GM19452 (cell line): ENCODE data around the gene SLC6A1.

ENCODE experiments used
- ATAC-seq: cut with Tn5 transposase; IDR thresholded peaks from one replicate; pipeline ENCODE4 v1.9.1; 2021; ENCODE audit not compliant: unreplicated experiment

SLC6A1 gene

DNA sequence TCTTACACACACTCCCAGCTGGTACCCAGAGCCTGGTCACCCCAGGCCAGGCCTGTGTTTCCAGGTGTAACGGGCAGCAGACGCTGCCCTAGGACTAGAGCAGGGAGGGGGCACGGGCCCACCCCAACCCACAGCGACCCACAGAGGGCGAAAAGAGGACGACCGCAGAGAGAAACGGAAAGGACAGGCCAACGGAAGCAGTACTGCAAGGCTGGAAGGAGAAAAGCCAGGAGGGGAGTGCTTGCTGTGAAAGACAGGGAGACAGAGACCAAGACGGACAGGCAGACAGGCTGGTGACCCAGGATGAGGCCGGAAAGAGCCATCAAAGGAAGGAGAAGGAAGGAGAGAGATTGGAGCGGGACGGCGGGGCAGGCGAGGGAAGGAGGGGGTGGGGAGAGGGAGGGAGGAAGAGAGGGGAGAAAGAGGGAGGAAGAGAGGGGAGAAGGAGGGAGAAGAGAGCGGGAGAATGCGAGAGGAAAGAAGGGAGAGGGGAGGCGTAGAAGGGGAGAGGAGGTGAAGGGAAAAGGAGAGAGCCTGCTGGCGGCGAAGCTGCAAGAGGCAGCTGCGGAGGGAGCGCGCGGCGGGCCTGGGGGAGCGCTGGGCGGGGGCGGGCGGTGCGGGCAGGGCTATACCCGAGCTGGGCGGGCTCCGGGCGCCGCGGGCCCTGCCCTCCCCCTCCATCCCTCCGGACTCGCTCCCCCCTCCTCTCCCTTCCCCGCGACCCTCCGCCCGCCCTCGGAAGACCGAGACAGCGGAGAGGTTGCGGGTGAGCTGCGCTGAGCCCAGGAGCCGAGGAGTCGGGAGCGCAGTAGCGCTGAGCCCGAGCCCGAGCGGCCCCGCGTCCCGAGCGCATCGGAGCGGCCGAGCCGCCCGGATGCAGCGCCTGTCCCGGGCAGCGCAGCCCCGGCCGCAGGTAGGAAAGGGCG is at the start of gene SLC6A1:
TSS of gene SLC6A1 (plus strand) at position 732 of the 926 bp plus-strand sequence. CDS start 24,464 bp downstream, outside the sequence.
- ATAC-seq: no peak

- ATAC-seq: no peak
These were observed 47.7 kb upstream of the SLC6A1 start for GRCh38 chr3:10944866-10945265.

GRCh38 chr3:10945683-10946287 is 46.8 kb upstream of the SLC6A1 start:
- no peak for ATAC-seq

GRCh38 chr3:10946526-10946925 is 46.0 kb upstream of the SLC6A1 start:
- no peak for ATAC-seq

- no peak for ATAC-seq
These were observed 44.2 kb upstream of the SLC6A1 start for GRCh38 chr3:10948326-10948725.

DNA sequence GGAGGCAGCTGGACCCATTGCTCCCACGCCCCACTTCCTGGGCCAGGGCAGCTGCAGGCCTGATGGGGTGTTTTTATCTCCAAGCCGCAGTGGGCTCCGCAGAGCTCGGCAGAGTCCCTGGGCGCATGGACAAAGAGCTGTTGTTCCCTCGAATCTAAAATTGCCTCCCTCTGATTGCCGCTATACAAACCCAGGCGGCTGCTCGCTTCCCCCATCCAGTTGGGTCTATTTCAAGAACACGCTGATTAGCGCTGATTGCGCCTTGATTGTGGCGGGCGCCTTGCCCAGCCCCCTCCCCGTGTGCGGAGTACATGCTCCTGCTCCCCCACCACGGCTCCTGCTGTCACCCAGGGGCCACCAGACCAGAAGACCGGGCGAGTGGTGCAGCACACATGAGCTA is 43.4 kb upstream of the SLC6A1 start:
- no peak for ATAC-seq

DNA sequence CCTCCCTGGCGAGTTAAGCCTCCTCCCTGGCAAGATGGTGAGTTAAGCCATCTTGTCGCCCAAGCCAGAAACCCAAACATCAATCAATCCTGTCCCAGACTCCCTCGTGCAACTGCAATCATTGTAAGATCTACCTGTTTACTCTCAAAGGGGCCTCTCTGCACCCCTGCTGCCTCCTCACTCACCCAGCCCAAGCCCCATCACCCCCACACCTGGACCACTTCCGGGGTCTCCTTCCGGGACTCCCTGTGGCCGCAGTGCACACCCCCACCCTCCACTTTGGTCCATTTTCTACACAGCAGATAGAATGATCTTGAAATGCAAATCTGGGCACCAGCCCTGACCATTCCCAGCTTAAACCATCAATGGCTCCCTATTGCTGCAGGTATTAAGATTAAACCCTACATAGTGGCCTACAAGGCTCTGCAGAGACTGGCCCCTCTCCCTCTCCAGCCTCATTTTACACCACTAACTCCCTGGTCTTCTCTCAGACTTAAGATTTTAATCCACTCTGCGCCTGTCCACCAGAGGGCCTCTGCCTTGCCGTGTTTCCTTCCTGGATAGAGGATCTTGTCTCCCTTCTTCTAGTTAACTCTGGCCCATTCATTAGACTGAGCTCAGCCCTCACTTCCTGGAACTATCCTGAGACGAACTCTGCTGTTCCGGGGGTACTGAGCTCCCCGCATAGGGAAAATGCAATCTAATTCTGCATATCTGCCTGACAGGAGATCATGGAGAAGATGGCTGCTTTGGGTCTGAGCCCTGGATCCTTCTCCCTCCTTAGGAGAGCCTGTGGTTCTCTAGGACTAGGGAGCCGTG is 41.9 kb upstream of the SLC6A1 start:
- no peak for ATAC-seq

GRCh38 chr3:10951295-10951926 is 41.1 kb upstream of the SLC6A1 start:
- ATAC-seq: no peak

- no peak for ATAC-seq
These were observed 40.0 kb upstream of the SLC6A1 start for GRCh38 chr3:10952525-10952924.

DNA sequence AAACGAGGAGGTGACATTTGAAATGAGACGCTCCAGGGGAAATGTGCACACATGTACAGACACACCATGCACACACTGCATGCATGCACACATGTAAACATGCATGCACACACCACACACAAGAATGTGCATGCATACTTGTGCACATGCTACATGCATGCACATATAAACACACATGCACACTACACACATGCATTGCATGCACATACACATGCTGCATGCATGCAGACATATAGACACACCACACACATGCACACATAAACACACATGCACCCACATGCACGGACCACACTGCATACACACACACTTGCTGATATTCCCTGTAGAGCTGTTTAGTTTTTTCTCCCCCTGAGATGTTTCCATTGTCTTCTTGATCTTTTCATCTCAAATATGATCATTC is 37.8 kb upstream of the SLC6A1 start:
- ATAC-seq: no peak

DNA sequence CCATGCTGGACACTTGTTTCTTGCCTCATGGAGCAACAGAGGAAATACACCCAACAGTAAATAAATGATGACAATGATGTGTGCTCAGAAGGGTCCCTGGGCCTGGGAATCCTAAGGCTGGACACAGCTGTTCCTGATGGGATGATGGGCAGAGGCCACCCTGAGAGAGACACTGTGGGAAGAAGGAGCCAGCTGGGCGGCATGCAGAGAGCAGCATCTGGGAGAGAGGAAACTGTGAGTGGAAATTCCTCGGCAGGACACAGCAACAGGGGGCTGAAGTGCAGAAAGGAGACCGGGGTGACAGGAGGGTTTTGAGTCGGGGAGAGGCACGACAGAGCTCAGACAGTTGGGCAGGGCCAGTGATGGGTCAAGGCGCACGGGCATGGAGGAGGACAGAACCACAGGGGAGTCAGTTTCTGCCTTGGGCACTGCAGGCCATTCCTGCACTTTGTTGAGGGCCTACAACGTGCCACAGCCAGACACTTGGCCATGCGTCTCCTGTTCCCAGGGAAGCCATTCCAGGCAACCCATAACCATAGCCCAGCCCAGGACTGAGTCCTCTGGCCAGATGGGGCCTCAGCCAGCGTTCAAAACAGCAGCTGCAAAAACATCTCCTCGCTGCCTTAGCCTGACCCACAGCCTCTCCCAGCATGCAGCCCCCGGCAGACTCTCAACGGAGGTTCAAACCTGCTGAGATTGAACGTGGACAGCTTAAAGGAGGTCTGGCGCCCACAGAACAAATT is 36.7 kb upstream of the SLC6A1 start:
- ATAC-seq: no peak

GRCh38 chr3:10956531-10956930 is 36.0 kb upstream of the SLC6A1 start:
- no peak for ATAC-seq

DNA sequence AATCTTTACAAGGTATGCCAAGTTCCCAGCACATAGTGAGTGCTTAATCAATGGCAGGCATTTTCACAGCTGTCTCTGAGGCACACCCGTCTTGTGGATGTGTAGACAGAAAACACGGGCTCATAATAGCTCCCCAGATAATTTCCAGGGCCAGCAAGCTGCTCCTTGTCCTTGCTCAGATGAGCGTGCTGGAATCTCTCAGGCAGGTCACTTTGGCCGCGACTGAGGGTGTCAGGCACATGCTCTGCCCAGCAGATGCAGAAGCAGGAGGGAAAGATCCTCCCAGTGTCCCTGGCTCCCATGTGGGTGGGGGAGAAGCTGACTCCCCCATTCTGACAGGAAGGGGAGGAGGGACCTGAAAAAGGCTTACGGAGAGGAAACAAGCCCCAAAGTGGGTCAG is 35.6 kb upstream of the SLC6A1 start:
- ATAC-seq: no peak

DNA sequence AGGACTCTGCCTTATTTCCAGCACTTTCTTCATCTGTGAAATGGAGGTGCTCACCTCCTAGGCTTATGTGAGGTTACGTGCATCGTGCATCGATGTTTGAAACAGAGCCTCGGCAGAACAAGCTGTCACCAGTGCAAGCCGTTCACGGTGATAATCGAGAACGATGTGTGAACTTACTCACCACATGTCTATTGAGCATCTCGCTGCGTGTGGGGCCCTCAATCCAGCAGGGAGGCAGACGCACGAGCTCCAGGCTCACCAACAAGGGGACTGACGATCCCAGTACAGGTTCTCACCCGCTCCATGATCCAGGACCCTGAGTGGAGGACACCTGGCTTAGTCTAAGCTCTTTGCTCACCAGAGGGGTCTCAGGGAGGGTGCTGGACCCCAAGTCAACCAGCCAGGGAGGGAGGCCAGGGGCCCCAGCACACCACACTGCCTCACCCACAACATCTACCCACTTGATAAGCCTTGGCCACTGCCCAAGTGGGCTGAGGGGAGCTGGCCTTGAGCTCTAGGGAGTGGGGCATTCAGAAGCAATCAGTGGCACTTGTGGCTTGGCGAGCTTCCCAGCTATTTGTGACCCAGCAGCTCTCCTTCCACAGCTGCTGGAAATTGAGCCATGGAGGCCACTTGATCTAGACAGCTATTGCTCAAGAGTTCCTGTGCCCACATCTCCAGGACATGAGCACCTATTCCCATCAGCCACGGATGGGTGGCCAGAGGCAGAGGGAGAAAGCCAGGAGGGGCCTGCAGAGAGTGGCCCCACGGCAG is 34.4 kb upstream of the SLC6A1 start:
- no peak for ATAC-seq

DNA sequence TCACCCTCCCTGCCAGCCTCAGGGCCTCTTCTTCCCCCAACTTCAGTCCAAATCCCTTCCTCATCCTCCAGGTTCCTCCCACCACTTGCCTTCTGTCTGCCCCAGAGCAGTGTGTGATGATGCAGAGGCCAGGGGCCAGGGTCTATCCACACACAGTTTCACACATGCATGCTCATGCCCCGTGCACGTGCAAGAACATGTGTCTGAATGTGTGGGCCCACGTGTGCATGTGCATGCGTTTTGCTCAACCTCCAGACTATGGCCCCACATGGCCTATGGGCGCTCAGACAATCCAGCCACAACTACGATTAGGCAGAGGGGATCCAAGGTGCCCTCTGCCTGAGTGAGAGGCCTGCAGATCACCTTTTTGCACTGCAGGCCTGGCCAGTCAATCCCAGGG is 32.3 kb upstream of the SLC6A1 start:
- ATAC-seq: no peak

DNA sequence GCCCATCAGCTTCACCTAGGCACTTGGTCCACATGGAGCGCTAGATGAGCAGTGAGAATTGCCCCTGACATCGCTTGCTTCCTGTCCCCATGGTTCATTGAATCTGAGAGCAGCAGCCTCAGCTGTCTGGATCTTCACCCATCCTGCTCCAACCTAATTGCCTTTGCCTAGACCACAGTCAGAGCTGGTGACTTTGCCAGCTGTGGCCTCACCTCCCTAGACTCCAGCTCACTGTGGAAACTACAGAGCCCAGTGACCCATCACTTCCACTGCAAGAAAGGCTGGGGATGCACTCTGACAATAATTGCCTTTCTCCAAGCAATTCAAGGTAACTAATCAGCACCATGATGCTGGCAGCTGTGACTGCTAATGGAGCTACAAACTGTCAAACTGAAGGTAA is 30.6 kb upstream of the SLC6A1 start:
- no peak for ATAC-seq

GRCh38 chr3:10962481-10963036 is 30.0 kb upstream of the SLC6A1 start:
- no peak for ATAC-seq

DNA sequence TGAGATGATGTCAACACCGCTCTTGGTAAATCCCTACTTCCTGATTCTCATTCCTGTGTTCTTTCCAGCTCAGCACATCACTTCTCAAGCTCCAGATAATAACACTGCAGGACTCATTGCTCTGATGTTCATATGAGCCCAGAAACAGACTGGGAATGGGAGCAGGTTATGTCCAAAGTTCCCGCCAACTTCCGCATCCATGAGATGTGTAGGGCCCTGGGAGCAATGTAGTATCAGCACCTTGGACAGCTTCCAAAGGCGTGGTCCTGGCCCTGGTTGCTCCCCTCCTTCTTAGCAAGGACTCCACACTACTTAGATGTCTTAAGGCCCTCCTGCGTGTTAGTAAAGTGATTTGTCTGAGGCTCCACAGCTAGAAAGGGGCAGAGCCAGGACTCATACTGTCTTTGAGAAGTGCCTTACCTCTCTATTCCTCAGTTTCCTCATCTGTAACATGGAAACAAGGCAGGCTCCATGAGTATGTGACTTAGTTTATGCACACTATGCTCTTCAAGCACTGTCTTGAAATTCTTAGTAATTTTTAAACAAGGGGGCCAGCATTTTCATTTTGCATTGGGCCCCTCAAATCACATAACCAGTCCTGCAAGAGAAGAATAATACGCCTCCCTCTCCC is 27.9 kb upstream of the SLC6A1 start:
- no peak for ATAC-seq

GRCh38 chr3:10968401-10968800 is 24.1 kb upstream of the SLC6A1 start:
- no peak for ATAC-seq
